MCF 10A (cell line): Measurements from ENCODE around the gene TREML4. TPM values are rescaled to one million over a fixed set of nuclear protein-coding genes. Genes with fewer than 3 reads are reported as not detected.

Experiments used
- BruUV-seq: library from RNA; stranded (reverse); fragments of 400-500 nt; replicated peaks from 2 replicates; lab custom pipeline; 2021; lab: Mats Ljungman, UMichigan
- CTCF ChIA-PET: fragments of 300-600 bp; sonication (Branson Sonifier 250); formaldehyde crosslinking; extraction: SDS; loops from one replicate; lab custom pipeline; 2021; ENCODE audit warnings: antibody characterized with exemption, inconsistent platforms; lab: Yijun Ruan, JAX
- POLR2A ChIA-PET: fragments of 300-600, 350-650 bp; sonication (Branson Sonifier 250); formaldehyde crosslinking; extraction: SDS; loops from one replicate; lab custom pipeline; 2020; ENCODE audit warnings: antibody characterized with exemption, inconsistent platforms; lab: Yijun Ruan, JAX
- DNase-seq: peaks from one replicate; pipeline ENCODE4 v3.0.0-alpha.2; 2018; ENCODE audit not compliant: unreplicated experiment
- H3K27ac Mint-ChIP-seq: one replicate; pipeline ENCODE4 v1.8.0; 2022; ENCODE audit warnings: mild to moderate bottlenecking, low read depth, mixed read lengths; ENCODE audit not compliant: unreplicated experiment
- H3K27me3 Mint-ChIP-seq: one replicate; pipeline ENCODE4 v1.8.0; 2022; ENCODE audit warnings: mixed read lengths; ENCODE audit not compliant: insufficient read depth, unreplicated experiment
- H3K36me3 Mint-ChIP-seq: one replicate; pipeline ENCODE4 v1.8.0; 2022; ENCODE audit warnings: mild to moderate bottlenecking, moderate library complexity, mixed read lengths; ENCODE audit not compliant: insufficient read depth, unreplicated experiment
- H3K4me1 Mint-ChIP-seq: one replicate; pipeline ENCODE4 v1.8.0; 2022; ENCODE audit warnings: mixed read lengths; ENCODE audit not compliant: insufficient read depth, unreplicated experiment
- H3K4me3 Mint-ChIP-seq: one replicate; pipeline ENCODE4 v1.8.0; 2022; ENCODE audit warnings: mild to moderate bottlenecking, moderate library complexity, mixed read lengths; ENCODE audit not compliant: unreplicated experiment
- H3K9me3 Mint-ChIP-seq: one replicate; pipeline ENCODE4 v1.8.0; 2022; ENCODE audit warnings: mixed read lengths; ENCODE audit not compliant: unreplicated experiment
- CTCF ChIP-seq: fragments of 200-600 bp; IDR thresholded peaks from one replicate; pipeline ENCODE4 v1.8.0; 2022; ENCODE audit warnings: antibody characterized with exemption, mild to moderate bottlenecking; ENCODE audit not compliant: unreplicated experiment
- intact Hi-C: fragments of 100-400 bp; cut with micrococcal nuclease; formaldehyde crosslinking; loops from 2 replicates; pipeline ENCODE4 v1.14.1; 2022
- total RNA-seq: library from RNA; stranded (reverse); gene quantifications from 2 replicates; pipeline ENCODE4 v1.2.3, GENCODE V29; 2022

The TREML4 gene
- total RNA-seq, 1 experiment from 2014 or later: not detected

GRCh38 chr6:41197234-41197633 lies 30.9 kb upstream of the TREML4 start:
- H3K36me3 Mint-ChIP-seq: no peaks in the 10 kb centered on the region
- no TSS peak for BruUV-seq
- CTCF ChIA-PET: interaction anchor here (0.5 to 1.4 kb wide), 4 partner anchors 15 to 1331 kb away, joined by 3 to 7 read pairs (median 4); no protein-coding TSS in a partner anchor
- no peak overlapping the region for H3K27ac Mint-ChIP-seq
- no peak overlapping the region for H3K4me3 Mint-ChIP-seq
- H3K4me1 Mint-ChIP-seq: no peaks in the 10 kb centered on the region
- POLR2A ChIA-PET: no interaction called here
- peaks cover 55% of the 10 kb centered on the region for H3K27me3 Mint-ChIP-seq
- DNase-seq: no peak
- no peak for TF ChIP-seq CTCF
- no peaks in the 10 kb centered on the region for H3K9me3 Mint-ChIP-seq
- intact Hi-C loops: no loop called here

- CTCF ChIA-PET: interaction anchor here (0.6 to 1.1 kb wide), 3 partner anchors 8 to 18 kb away, joined by 3 to 5 read pairs (median 4); no protein-coding TSS in a partner anchor
- no peak overlapping the region for H3K27ac Mint-ChIP-seq
- TF ChIP-seq CTCF: no peak
Measured at GRCh38 chr6:41199552-41200246, 28.4 kb upstream of the TREML4 start.

GRCh38 chr6:41200296-41200900 lies 27.8 kb upstream of the TREML4 start:
- Mint-ChIP-seq H3K27me3 (peaks cover 43% of the 10 kb centered on the region), H3K36me3 (no peaks in the 10 kb centered on the region), H3K4me1 (no peaks in the 10 kb centered on the region), H3K27ac (no peak overlapping the region), H3K9me3 (no peaks in the 10 kb centered on the region), H3K4me3 (no peak overlapping the region)
- DNase-seq: no peak
- intact Hi-C loops: no loop called here
- no peak for TF ChIP-seq CTCF
- BruUV-seq: no TSS peak
- ChIA-PET POLR2A (interaction anchor here (1.2 kb wide), 1 partner anchor 128 kb away, joined by 3 read pairs; the partner anchor contains the start of genes NFYA and OARD1), CTCF (interaction anchor here (0.6 to 1.1 kb wide), 3 partner anchors 8 to 17 kb away, joined by 3 to 5 read pairs (median 4); no protein-coding TSS in a partner anchor)

More at GRCh38 chr6:41199552-41200246, 28.4 kb upstream of the TREML4 start:
- no peak overlapping the region for H3K4me3 Mint-ChIP-seq
- no peaks in the 10 kb centered on the region for H3K36me3 Mint-ChIP-seq
- H3K27me3 Mint-ChIP-seq: peaks cover 43% of the 10 kb centered on the region
- POLR2A ChIA-PET: interaction anchor here (1.2 kb wide), 1 partner anchor 127 kb away, joined by 3 read pairs; the partner anchor contains the start of genes NFYA and OARD1
- H3K4me1 Mint-ChIP-seq: no peaks in the 10 kb centered on the region
- no peaks in the 10 kb centered on the region for H3K9me3 Mint-ChIP-seq
- intact Hi-C loops: no loop called here
- BruUV-seq: no TSS peak
- no peak for DNase-seq
